ENCODE results near the gene KRTAP10-2.
"Not testable (repeated sequence)": the region's sequence is repeated elsewhere in the genome, so short reads cannot be mapped to it uniquely, and the experiment has no call there.

KRTAP10-2 gene

GRCh38 chr21:44567481-44568171 lies 16.3 kb upstream of the KRTAP10-2 start:
- DNase-seq (ENCODE audit: low spot score): no peak

GRCh38 chr21:44566403-44566802 lies 15.1 kb upstream of the KRTAP10-2 start:
- no peak for DNase-seq (ENCODE audit: low spot score)

GRCh38 chr21:44564886-44565598 lies 13.7 kb upstream of the KRTAP10-2 start:
- no peak for DNase-seq (ENCODE audit: low spot score)

DNA sequence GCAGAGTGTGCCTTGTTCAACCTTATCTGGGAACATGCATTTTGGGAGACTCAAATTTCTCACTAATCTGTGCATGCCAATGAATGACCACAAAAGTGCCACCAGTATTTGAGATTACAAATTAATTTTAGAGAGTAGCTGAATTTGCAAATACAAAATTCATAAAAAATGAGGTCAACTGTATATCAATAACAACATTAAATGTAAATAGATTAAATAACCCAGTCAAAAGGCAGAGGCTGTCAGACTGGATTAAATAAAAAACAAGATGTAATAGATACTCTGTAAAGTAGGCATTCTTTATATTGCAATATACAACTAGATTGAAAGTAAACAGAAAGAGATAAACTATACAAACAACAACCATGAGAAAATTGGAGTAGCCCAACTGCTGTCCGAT lies 12.8 kb upstream of the KRTAP10-2 start:
- no peak for DNase-seq (ENCODE audit: low spot score)

DNA sequence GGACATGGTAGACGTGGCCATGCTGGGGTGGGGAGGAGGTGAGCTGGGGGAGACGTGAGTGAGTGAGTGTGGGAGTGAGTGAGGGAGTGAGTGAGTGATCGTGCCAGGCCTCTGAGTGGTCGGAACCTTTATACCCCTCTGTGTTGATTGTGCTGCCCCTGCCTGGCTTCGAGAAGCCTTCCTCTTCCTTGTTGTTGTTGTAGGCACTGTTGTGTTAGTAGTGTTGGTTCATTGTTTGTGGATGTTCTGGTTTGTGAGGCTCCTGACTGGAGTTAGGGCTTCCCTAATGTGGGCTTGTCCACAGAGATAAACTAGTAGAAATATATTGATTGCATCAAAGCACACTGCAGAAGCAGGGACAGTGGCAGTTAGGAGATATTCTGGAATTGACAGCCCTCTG lies 7.4 kb upstream of the KRTAP10-2 start, which contains the start of gene KRTAP10-3:
TSS of gene KRTAP10-3 (minus strand) at position 101 of the 400 bp plus-strand sequence. CDS start at position 21, 80 bp downstream.
- no peak for DNase-seq (ENCODE audit: low spot score)

DNA sequence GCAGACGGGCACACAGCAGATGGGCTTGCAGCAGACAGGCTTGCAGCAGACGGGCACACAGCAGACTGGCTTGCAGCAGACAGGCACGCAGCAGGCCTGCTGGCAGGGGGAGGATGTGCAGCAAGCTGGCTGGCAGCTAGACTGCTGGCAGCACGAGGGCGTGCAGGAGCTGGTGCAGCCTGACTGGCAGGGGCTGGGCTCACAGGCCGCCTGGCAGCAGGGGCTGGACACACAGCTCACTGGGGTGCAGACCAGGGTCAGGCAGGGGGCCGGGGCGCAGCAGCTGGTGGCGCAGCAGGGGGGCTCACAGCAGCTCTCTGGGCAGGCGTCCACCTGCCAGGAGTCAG lies 7.0 kb upstream of the KRTAP10-2 start:
- DNase-seq (ENCODE audit: low spot score): not testable (repeated sequence)

DNA sequence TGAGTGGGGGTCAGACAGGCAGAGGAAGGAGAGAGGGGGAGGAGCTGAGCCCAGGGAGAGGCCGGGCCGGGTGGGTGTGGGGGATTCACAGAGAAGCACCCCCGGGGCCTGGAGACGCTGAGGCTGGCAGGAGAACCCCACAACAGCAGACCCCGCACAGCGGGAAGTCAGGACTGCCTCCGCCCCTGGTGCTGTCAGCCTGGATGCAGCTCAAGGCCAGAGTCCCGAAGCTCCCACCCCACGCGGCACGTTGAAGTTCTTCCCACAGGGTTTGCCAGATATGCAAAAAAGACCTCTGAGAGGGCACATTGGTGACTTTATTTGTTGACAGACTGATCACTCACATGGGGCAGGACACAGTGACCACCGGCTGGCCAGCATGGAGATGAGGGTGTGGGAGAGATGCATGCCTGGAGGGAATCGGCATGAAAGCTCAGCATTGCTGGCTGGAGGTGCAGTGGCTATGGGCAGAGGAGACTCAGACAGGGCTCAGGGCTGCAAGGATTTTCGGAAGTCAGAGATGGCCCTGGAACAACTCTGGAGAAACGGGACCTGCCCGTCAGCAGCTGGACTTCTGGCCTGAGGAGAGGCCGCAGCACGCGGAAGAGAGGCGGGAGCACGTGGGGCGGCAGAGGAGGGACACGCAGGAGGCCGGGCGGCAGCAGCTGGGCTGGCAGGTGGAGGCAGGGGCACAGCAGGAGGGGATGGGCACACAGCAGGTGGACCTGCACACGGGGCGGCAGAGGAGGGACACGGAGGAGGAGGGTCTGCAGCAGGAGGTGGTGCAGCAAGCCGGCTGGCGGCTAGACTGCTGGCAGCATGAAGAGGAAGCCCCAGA lies 6.4 kb upstream of the KRTAP10-2 start:
- no peak for DNase-seq (ENCODE audit: low spot score)

DNA sequence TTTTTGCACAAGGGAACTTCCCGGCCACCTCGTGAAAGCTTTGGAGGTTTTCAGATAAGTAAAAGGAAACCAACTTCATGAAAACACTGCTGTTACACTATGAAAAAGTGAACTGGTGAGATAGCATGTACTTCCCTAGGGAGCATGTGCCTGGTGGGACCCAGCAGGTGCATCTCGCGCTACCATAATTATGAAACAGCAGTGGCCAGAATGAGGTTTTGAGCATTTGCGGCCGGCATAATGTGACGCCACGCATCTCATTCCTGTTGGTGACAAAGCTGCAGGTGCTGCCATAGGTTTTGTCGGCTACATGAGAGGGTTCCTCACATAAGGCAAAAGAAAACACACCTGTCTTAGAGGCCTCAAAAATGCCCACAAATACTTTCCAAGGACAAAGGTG lies 5.6 kb upstream of the KRTAP10-2 start:
- DNase-seq (ENCODE audit: low spot score): no peak

DNA sequence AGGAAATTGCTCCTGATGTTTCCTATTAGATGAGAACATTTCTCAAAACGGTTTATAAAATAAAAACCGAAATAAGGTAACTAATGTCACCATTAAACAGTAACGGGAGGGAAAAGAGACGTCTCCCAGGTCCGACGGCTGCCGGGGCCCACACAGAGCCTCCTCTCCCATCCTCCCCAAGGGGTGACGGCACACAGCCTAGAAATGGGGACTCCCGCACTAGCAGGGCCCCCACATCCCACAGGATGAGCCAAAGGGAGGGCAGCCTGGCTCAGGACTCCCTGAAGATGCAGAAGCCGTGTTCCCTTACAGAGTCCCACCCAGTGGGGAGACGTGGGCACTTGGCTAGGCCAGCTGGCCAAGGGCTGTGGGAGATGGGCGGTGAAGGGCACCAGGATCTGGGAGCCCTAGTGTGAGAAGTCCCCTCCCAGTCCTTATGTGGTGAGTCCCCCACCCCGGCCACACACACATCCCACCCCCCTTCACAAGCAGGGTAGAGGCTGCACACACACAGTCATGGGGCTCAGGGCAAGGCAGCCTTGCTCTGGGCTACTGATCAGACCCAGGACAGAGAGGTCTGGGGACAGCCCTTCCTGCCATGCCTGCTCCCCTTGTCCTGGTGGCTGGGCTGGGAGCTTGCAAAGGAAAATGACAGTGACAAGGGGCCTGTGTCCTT lies 4.0 kb upstream of the KRTAP10-2 start:
- no peak for DNase-seq (ENCODE audit: low spot score)

- DNase-seq (ENCODE audit: low spot score): no peak
These were observed 1.4 kb upstream of the KRTAP10-2 start for GRCh38 chr21:44552681-44553080.

DNA sequence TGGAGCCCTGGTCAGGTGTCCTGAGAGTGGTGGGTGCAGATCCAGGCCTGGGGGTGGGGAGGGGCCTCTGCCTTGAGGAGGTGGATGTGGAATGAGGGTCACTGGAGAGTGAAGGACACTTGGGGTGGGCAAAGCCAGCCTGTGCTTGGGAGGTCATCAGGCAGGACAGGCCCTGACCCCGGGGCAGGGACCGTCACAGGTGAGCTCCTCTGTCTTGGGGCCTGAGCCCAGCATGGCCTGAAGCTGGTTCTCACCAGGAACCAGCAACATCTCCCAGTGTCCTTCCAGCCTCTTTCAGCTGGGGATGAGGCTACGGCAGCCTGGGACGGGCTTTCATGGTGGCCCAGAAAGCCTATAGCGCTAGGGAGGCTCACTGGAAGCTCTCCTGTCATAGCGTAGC lies 831 bp upstream of the KRTAP10-2 start:
- no peak for DNase-seq (ENCODE audit: low spot score)

DNA sequence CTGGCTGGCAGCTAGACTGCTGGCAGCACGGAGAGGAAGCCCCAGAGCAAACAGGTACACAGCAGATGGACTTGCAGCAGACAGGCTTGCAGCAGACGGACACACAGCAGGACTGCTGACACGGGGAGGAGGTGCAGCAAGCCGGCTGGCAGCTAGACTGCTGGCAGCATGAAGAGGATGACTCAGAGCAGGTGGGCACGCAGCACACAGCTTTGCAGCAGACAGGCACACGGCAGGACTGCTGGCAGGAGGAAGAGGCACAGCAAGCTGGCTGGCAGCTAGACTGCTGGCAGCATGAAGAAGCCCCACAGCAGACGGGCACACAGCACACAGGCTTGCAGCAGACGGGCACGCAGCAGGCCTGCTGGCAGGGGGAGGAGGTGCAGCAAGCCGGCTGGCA lies 498 bp downstream of the KRTAP10-2 start:
- DNase-seq (ENCODE audit: low spot score): no peak

- DNase-seq (ENCODE audit: low spot score): not testable (repeated sequence)
These were observed 1.0 kb downstream of the KRTAP10-2 start for GRCh38 chr21:44550285-44550684.

DNA sequence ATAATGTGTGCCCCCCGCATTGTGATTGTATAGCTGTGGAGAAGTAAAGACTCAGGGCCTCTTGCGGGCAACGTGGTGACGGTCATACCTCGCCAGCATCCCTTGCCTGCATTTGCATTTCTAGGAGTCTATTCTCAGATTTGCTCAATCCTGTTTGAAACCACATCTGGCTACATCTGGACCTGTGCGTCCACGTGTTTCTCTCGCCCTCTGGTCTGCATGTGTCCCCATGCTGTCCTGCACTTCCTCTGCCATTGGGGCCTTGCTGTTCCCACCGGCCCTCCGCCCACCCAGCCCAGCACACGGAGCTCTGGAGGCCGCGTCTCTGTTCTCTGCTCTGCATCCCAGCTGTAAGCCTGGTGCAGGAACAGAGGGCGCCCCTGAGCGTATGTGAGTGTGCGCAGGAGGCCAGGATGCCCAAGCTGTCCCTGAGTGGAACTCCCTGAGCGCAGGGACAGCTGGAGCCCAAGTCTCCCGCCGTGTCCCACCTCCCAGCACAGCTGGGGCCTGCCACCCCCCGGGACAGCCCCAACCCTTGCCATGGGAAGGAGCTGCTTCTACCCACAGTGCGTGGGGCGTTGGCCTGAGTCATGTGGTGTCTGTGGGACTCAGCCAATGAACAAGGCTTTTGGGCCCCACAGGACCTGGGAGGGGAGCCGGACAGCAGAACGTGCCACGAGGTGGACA lies 1.6 kb downstream of the KRTAP10-2 start:
- no peak for DNase-seq (ENCODE audit: low spot score)

- no peak for DNase-seq (ENCODE audit: low spot score)
These were observed 2.4 kb downstream of the KRTAP10-2 start for GRCh38 chr21:44548922-44549321.

DNA sequence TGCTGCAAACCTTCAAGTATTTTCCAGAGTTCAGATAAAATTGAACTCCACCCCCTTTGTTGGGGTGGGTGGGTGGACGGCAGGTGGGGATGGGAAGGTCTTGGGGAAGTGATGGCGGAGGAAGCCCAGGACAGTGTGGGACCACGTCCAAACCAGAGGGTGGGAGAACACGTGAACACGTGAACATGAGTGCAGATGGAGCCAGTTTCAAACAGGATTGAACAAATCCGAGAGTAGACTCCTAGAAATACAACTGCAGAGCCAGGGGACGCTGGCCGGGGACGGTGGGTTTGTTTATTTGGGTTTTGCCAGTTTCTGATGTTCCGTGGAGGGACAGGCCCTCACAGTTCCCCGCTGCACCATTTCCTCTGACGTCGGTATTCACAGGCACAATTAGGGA lies 2.9 kb downstream of the KRTAP10-2 start:
- DNase-seq (ENCODE audit: low spot score): no peak

DNA sequence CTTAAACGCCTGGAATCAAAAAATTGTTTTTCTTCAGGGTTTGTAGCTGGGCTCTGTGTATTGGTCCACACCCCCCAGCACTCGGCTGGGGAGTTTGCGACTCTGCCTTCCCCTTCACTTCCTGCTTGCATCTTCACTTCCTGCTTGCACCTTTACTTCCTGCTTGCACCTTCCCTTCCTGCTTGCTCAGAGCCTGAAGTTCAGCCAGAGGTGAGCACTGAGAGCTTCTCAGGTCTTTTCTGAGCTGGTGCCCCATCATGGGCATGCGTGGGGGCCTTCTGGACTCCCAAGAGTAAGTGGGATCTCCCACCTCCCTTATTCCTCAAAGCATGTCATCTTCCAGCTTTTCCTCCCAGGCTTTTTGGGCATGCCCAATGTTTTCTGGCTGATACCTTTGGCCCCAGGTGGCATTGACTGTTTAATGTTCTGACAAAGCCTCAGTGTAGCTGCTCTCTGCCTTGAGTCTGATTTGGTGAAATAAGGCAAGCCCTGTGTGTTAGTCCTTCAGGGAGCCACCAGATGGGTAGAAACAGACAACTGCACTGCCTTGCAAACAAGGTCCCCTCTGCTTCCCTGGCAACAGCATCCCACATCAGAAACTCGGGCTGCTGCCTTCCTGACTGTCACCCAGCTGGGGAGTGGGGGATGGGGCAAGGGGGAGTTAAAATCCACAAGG lies 3.5 kb downstream of the KRTAP10-2 start:
- DNase-seq (ENCODE audit: low spot score): no peak

DNA sequence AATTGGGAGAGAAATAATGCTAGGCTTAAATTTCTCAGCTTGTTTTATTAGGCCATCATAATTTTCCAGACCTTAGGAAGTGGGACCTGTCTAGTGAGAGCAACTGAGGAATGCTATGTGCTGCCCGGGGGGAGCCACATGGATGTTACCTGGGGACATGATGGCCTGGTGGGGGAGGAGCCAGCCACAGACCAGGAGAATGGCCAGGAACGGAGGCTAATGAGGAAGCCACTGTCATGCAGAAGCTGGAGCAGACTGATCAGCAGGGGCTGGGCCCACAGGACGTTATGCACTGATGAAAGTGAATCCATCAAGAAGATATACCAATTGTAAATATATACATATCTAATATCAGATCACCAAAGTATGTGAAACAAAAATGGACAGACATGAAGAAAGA lies 6.7 kb downstream of the KRTAP10-2 start:
- DNase-seq (ENCODE audit: low spot score): no peak

DNA sequence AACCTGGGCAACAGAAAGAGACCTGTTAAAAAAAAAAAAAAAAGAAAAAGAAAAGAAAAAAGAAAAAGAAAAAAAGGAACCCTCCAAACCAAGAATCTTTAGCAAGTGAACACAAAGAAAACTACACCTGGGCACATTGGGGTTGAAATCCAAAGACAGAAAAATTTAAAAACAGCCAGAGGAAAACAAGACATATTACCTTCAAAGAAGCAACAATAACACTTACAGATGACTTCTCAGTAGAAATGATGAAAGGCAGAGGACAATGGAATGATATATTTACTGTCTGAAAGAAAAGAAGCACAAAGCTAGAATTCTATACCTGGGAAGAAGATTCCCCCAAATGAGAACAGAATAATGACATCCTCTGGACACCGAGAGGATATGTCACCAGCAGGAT lies 8.6 kb downstream of the KRTAP10-2 start:
- DNase-seq (ENCODE audit: low spot score): no peak

- DNase-seq (ENCODE audit: low spot score): no peak
These were observed 10.5 kb downstream of the KRTAP10-2 start for GRCh38 chr21:44540741-44541288.

Measured in pons (tissue), 1 donor.